HepG2 (cell line): Measurements from ENCODE around the gene C6orf136. TPM values are rescaled to one million over a fixed set of nuclear protein-coding genes. Genes with fewer than 3 reads are reported as not detected.

Experiments used
- ATF2 ChIP-seq: sonication (generic); formaldehyde crosslinking; IDR thresholded peaks from 2 replicates; pipeline ENCODE4 v1.4.0; 2020; ENCODE audit warnings: missing genetic modification reagents
- E2F5 ChIP-seq: sonication (generic); formaldehyde crosslinking; conservative IDR thresholded peaks from 2 replicates; pipeline ENCODE4 v1.4.0; 2020; ENCODE audit warnings: missing genetic modification reagents
- EEA1 ChIP-seq: sonication (generic); formaldehyde crosslinking; IDR thresholded peaks from 2 replicates; pipeline ENCODE4 v1.5.1; 2020; ENCODE audit warnings: mild to moderate bottlenecking, missing genetic modification reagents, borderline replicate concordance
- EED ChIP-seq: sonication (generic); formaldehyde crosslinking; IDR thresholded peaks from 2 replicates; pipeline ENCODE4 v1.5.0; 2020; ENCODE audit warnings: mild to moderate bottlenecking, missing genetic modification reagents
- FOSL2 ChIP-seq: sonication (generic); formaldehyde crosslinking; IDR thresholded peaks from 2 replicates; pipeline ENCODE4 v1.4.0; 2020; ENCODE audit warnings: missing genetic modification reagents
- NFE2L1 ChIP-seq: sonication (generic); formaldehyde crosslinking; IDR thresholded peaks from 2 replicates; pipeline ENCODE4 v1.4.0; 2020; ENCODE audit warnings: missing genetic modification reagents, mild to moderate bottlenecking, borderline replicate concordance
- NONO ChIP-seq, 2 experiments: fragments of 450-650 bp in 1 of 2; sonication (generic) in 1 of 2; formaldehyde crosslinking in 1 of 2; IDR thresholded peaks in 1 of 2; conservative IDR thresholded peaks in 1 of 2; 2 replicates each; pipeline versions ENCODE4 v1.6.1 to v1.8.0; 2017 to 2022; ENCODE audit warnings: mild to moderate bottlenecking in 1 of 2, missing genetic modification reagents in 1 of 2, moderate library complexity in 1 of 2
- PTBP1 ChIP-seq: fragments of 200-400 bp; formaldehyde crosslinking; IDR thresholded peaks from 2 replicates; pipeline ENCODE4 v1.6.1; 2018; ENCODE audit warnings: low read length, low read depth; ENCODE audit not compliant: poor library complexity, severe bottlenecking
- RFX1 ChIP-seq: fragments of 450-650 bp; IDR thresholded peaks from 2 replicates; pipeline ENCODE4 v1.6.1; 2017
- TARDBP ChIP-seq: sonication (generic); formaldehyde crosslinking; IDR thresholded peaks from 2 replicates; pipeline ENCODE4 v1.8.0; 2022; ENCODE audit warnings: mild to moderate bottlenecking, missing genetic modification reagents
- YEATS2 ChIP-seq: sonication (generic); formaldehyde crosslinking; IDR thresholded peaks from 2 replicates; pipeline ENCODE4 v1.4.0; 2020; ENCODE audit warnings: missing genetic modification reagents, borderline replicate concordance
- ZBTB38 ChIP-seq: sonication (generic); formaldehyde crosslinking; IDR thresholded peaks from 2 replicates; pipeline ENCODE4 v1.5.1; 2020; ENCODE audit warnings: mild to moderate bottlenecking, missing genetic modification reagents
- ZNF20 ChIP-seq: sonication (generic); formaldehyde crosslinking; IDR thresholded peaks from 2 replicates; pipeline ENCODE4 v1.4.0; 2020; ENCODE audit warnings: mild to moderate bottlenecking, moderate library complexity, missing genetic modification reagents
- ZNF281 ChIP-seq: sonication (generic); formaldehyde crosslinking; IDR thresholded peaks from 2 replicates; pipeline ENCODE4 v1.4.0; 2020; ENCODE audit warnings: missing genetic modification reagents, borderline replicate concordance
- ZNF3 ChIP-seq: IDR thresholded peaks from 2 replicates; pipeline ENCODE4 v1.7.0; 2017; ENCODE audit warnings: inconsistent platforms
- ZNF326 ChIP-seq: sonication (generic); formaldehyde crosslinking; IDR thresholded peaks from 2 replicates; pipeline ENCODE4 v1.4.0; 2020; ENCODE audit warnings: missing genetic modification reagents, borderline replicate concordance
- ZNF512 ChIP-seq: sonication (generic); formaldehyde crosslinking; IDR thresholded peaks from 2 replicates; pipeline ENCODE4 v1.4.0; 2020; ENCODE audit warnings: mild to moderate bottlenecking, missing genetic modification reagents
- ZNF747 ChIP-seq: sonication (generic); formaldehyde crosslinking; IDR thresholded peaks from 2 replicates; pipeline ENCODE4 v1.8.1; 2023; ENCODE audit warnings: missing genetic modification reagents, mild to moderate bottlenecking, borderline replicate concordance
- ZNF782 ChIP-seq: sonication (generic); formaldehyde crosslinking; IDR thresholded peaks from 2 replicates; pipeline ENCODE4 v1.4.0; 2020; ENCODE audit warnings: missing genetic modification reagents, mild to moderate bottlenecking, borderline replicate concordance
- polyA plus RNA-seq, 8 experiments: library from polyadenylated mRNA; depleted of rRNA in 3 of 8; stranded (reverse) in 7 of 8; unstranded in 1 of 8; fragments of >200 nt; fragmentation: Illumina TruSeq in 4 of 8; extraction: Trizol in 4 of 8; gene quantifications; 2 replicates each; pipeline versions ENCODE4 v1.2.1 to v1.2.3, GENCODE V29; 2011 to 2016; ENCODE audit warnings: low read depth in 4 of 8, missing spikeins in 1 of 8, mixed read lengths in 1 of 8; ENCODE audit not compliant: insufficient read depth in 1 of 8
- total RNA-seq, 5 experiments: library from RNA; depleted of rRNA; stranded (reverse); fragments of >200 nt; fragmentation: Illumina TruSeq; extraction: Trizol; gene quantifications; 2 replicates each; pipeline ENCODE4 v1.2.3, GENCODE V29; 2016; ENCODE audit warnings: low read depth in 1 of 5

C6orf136 gene
- total and polyA plus RNA-seq, 2 of the 13 experiments (the other 11 are each of a cell fraction or from before 2014, with no cell fraction given): 12.0 to 26.2 TPM

GRCh38 chr6:30647242-30648116 is 546 bp downstream of the C6orf136 start (continued):
- no peak for TF ChIP-seq E2F5 (CRISPR knock-in tag)
- TF ChIP-seq TARDBP (CRISPR knock-in tag): peak; percentile 64; the same call in 1 of the 2 replicates
- peak; percentile 95 for TF ChIP-seq ZBTB38 (CRISPR knock-in tag)
- peak; percentile 32 for TF ChIP-seq PTBP1
- TF ChIP-seq ATF2: peak; percentile 85
- no peak for TF ChIP-seq RFX1
- TF ChIP-seq YEATS2: peak; percentile 88
- TF ChIP-seq ZNF3 (CRISPR knock-in tag): peak; percentile 42; the same call in 1 of the 2 replicates
- no peak for TF ChIP-seq NONO (IDR thresholded peaks at IDR 0.05)
- peak; percentile 99 for TF ChIP-seq NONO (CRISPR knock-in tag; conservative IDR thresholded peaks at IDR 0.05)
- TF ChIP-seq FOSL2 (CRISPR knock-in tag): peak; percentile 54
- TF ChIP-seq NFE2L1 (CRISPR knock-in tag): peak; percentile 77; the same call in 1 of the 2 replicates
- TF ChIP-seq ZNF20 (CRISPR knock-in tag): no peak
- no peak for TF ChIP-seq ZNF326 (CRISPR knock-in tag)
- peak; percentile 69 for TF ChIP-seq ZNF281 (CRISPR knock-in tag)
- TF ChIP-seq EEA1 (CRISPR knock-in tag): peak; percentile 91
- TF ChIP-seq EED (CRISPR knock-in tag): peak; percentile 99
- TF ChIP-seq ZNF512 (CRISPR knock-in tag): peak; percentile 56; the same call in 1 of the 2 replicates
- peak; percentile 92; the same call in 1 of the 2 replicates for TF ChIP-seq ZNF747 (CRISPR knock-in tag)
- peak; percentile 96 for TF ChIP-seq ZNF782 (CRISPR knock-in tag)
